Endothelial cell of umbilical vein (primary cell): ENCODE results near the gene DAP. TPM values are rescaled to one million over a fixed set of nuclear protein-coding genes. Genes with fewer than 3 reads are reported as not detected.
A peak's percentile ranks its signal among the peaks of the same experiment; 100 is the strongest.

ENCODE experiments used
- BruUV-seq: library from RNA; stranded (reverse); fragments of 400-500 nt; replicated peaks from 2 replicates; lab custom pipeline; 2021; lab: Mats Ljungman, UMichigan
- CTCF ChIA-PET: fragments of 300-600, 350-600 bp; sonication (Branson Sonifier 250); formaldehyde crosslinking; loops from one replicate; lab custom pipeline; 2021; ENCODE audit warnings: antibody characterized with exemption, inconsistent platforms; lab: Charles Lee
- POLR2A ChIA-PET: fragments of 300-600, 350-600 bp; sonication (Branson Sonifier 250); formaldehyde crosslinking; loops from one replicate; lab custom pipeline; 2021; ENCODE audit warnings: antibody characterized with exemption, inconsistent platforms; lab: Charles Lee
- DNase-seq: peaks from one replicate; pipeline ENCODE4 v3.0.0-alpha.2; 2011; ENCODE audit warnings: low read depth, low spot score
- FAIRE-seq: peaks from 2 replicates; lab custom pipeline; 2011; peaks lifted over from hg19 to GRCh38; lab: Jason Lieb, UNC
- H2AFZ ChIP-seq: 2 replicates; pipeline ENCODE4 v1.6.0; 2012; ENCODE audit warnings: low read depth, low read length, control low read depth, inconsistent platforms
- H3K27ac ChIP-seq: 2 replicates; pipeline ENCODE4 v1.5.1; 2011; ENCODE audit warnings: low read depth, mild to moderate bottlenecking, control low read depth, low read length, moderate library complexity; ENCODE audit not compliant: insufficient read depth
- H3K27me3 ChIP-seq, 2 experiments: 2 replicates each; pipeline versions ENCODE4 v1.6.0 to v1.6.1; 2011; ENCODE audit warnings: low read length in 2 of 2, mixed read lengths in 1 of 2; ENCODE audit not compliant: control insufficient read depth in 2 of 2, insufficient read depth in 2 of 2
- H3K36me3 ChIP-seq, 2 experiments: 2 replicates in 1 of 2; 3 replicates in 1 of 2; pipeline ENCODE4 v1.5.1; 2011; ENCODE audit warnings: low read length in 2 of 2, mild to moderate bottlenecking in 1 of 2, moderate library complexity in 1 of 2; ENCODE audit not compliant: control insufficient read depth in 2 of 2, insufficient read depth in 2 of 2; ENCODE audit errors: extremely low read depth in 1 of 2
- H3K4me1 ChIP-seq: 3 replicates; pipeline ENCODE4 v1.5.1; 2011; ENCODE audit warnings: mild to moderate bottlenecking, low read length; ENCODE audit not compliant: control insufficient read depth, insufficient read depth; ENCODE audit errors: extremely low read depth
- H3K4me2 ChIP-seq: 2 replicates; pipeline ENCODE4 v1.6.1; 2011; ENCODE audit warnings: low read length, control low read depth, mixed read lengths; ENCODE audit not compliant: insufficient read depth
- H3K4me3 ChIP-seq, 3 experiments: fragments of 200-600 bp in 1 of 3; sonication (generic), shearing (Covaris generic) in 1 of 3; replicated peaks in 1 of 3; 2 replicates each; pipeline ENCODE4 v1.5.1; 2011 to 2016; ENCODE audit warnings: control low read depth in 3 of 3, low read length in 3 of 3, mild to moderate bottlenecking in 2 of 3, inconsistent platforms in 1 of 3, low read depth in 1 of 3, moderate library complexity in 1 of 3; ENCODE audit not compliant: insufficient read depth in 1 of 3
- H3K79me2 ChIP-seq: 2 replicates; pipeline ENCODE4 v1.6.0; 2012; ENCODE audit warnings: low read length, inconsistent platforms; ENCODE audit not compliant: control insufficient read depth, insufficient read depth
- H3K9ac ChIP-seq: replicated peaks from 2 replicates; pipeline ENCODE3; 2011; ENCODE audit warnings: low read length, control low read depth; ENCODE audit not compliant: insufficient read depth; ENCODE audit errors: extremely low read depth
- H3K9me1 ChIP-seq: replicated peaks from 3 replicates; pipeline ENCODE4 v1.6.0; 2011; ENCODE audit warnings: mild to moderate bottlenecking, low read length; ENCODE audit not compliant: control insufficient read depth, insufficient read depth; ENCODE audit errors: extremely low read depth
- H3K9me3 ChIP-seq: replicated peaks from 2 replicates; pipeline ENCODE4 v1.5.1; 2012; ENCODE audit warnings: low read length, inconsistent platforms; ENCODE audit not compliant: control insufficient read depth, insufficient read depth
- H4K20me1 ChIP-seq: replicated peaks from 2 replicates; pipeline ENCODE3; 2011; ENCODE audit warnings: mild to moderate bottlenecking, low read length; ENCODE audit not compliant: control insufficient read depth, insufficient read depth; ENCODE audit errors: extremely low read depth
- MYC ChIP-seq: IDR thresholded peaks from one replicate; pipeline ENCODE4 v1.6.1; 2011; ENCODE audit warnings: mild to moderate bottlenecking, low read depth, low read length
- POLR2AphosphoS5 ChIP-seq: IDR thresholded peaks from 2 replicates; pipeline ENCODE4 v1.6.1; 2012; ENCODE audit warnings: low read depth, mild to moderate bottlenecking, control low read depth, low read length, moderate library complexity; ENCODE audit not compliant: insufficient read depth
- dilution Hi-C: fragments of 300-500 bp; cut with MboI; formaldehyde crosslinking; loops from one replicate; pipeline ENCODE4 v1.15.0; 2019; ENCODE audit warnings: low sequenced_read_pairs; ENCODE audit not compliant: extremely low pct_ligation_motif_present
- intact Hi-C: fragments of 100-400 bp; cut with micrococcal nuclease; formaldehyde crosslinking; loops from one replicate; pipeline ENCODE4 v1.10.0; 2022
- polyA plus RNA-seq, 4 experiments: library from polyadenylated mRNA; depleted of rRNA in 3 of 4; stranded (reverse) in 3 of 4; unstranded in 1 of 4; fragments of >200 nt; gene quantifications; 2 replicates each; pipeline versions ENCODE4 v1.2.1 to v1.2.3, GENCODE V29; 2011 to 2012; ENCODE audit warnings: missing spikeins in 1 of 4
- total RNA-seq: library from RNA; stranded (reverse); gene quantifications from 2 replicates; pipeline ENCODE4 v1.2.3, GENCODE V29; 2021
- TF ChIP-seq, protein P1 (sequence below), 2 donors: IDR thresholded peaks; 1 replicate in 1 of 2; 2 replicates in 1 of 2; pipeline ENCODE4 v1.5.1; 2011; ENCODE audit warnings: low read length in 2 of 2, mild to moderate bottlenecking in 2 of 2, moderate library complexity in 2 of 2, control low read depth in 1 of 2, inconsistent platforms in 1 of 2, low read depth in 1 of 2; ENCODE audit not compliant: insufficient read depth in 1 of 2; ENCODE audit errors: extremely low read depth in 1 of 2

DAP gene
- total and polyA plus RNA-seq, 2 donors (not counting 3 experiments of a cell fraction or from before 2014, with no cell fraction given) = 79.8 to 188 TPM

- FAIRE-seq (no peak), DNase-seq (no peak)
- H3K9me1 ChIP-seq = no peaks in the 10 kb centered on the region
- no peak overlapping the region for H3K4me3 ChIP-seq
- no peaks in the 10 kb centered on the region for H3K9me3 ChIP-seq
- ChIA-PET POLR2A (interaction anchor here (0.6 kb wide), 1 partner anchor 16 kb away, joined by 4 read pairs; no protein-coding TSS in a partner anchor), CTCF (interaction anchor here (1.4 to 1.8 kb wide), 2 partner anchors 76 to 79 kb away, joined by 4 to 5 read pairs; no protein-coding TSS in a partner anchor)
- no peak overlapping the region for H3K9ac ChIP-seq
- BruUV-seq = no TSS peak
- intact Hi-C loops = loop anchor here (5.0 kb wide), 1 partner anchor 76 kb away; no protein-coding TSS in a partner anchor
- H3K79me2 ChIP-seq = no peaks in the 10 kb centered on the region
- H3K27me3 ChIP-seq = peaks cover 14 to 17% of the 10 kb centered on the region in 2 experiments
- no peaks in the 10 kb centered on the region for H4K20me1 ChIP-seq
- H3K27ac ChIP-seq = no peak overlapping the region
- H3K4me1 ChIP-seq = no peaks in the 10 kb centered on the region
- no peak overlapping the region for H3K4me2 ChIP-seq
- no peak overlapping the region for H2AFZ ChIP-seq
- no peak for TF ChIP-seq POLR2AphosphoS5
- no peaks in the 10 kb centered on the region for H3K36me3 ChIP-seq
- dilution Hi-C loops = no loop called here
Observed at GRCh38 chr5:10778179-10778910, 17.3 kb upstream of the DAP start.

- Histone ChIP-seq H3K36me3 (no peaks in the 10 kb centered on the region), H3K79me2 (no peaks in the 10 kb centered on the region), H3K9ac (no peak overlapping the region), H3K9me1 (no peaks in the 10 kb centered on the region), H3K4me1 (no peaks in the 10 kb centered on the region), H3K9me3 (no peaks in the 10 kb centered on the region), H3K27me3 (peaks cover 17 to 18% of the 10 kb centered on the region in 2 experiments), H2AFZ (no peak overlapping the region), H4K20me1 (no peaks in the 10 kb centered on the region), H3K27ac (no peak overlapping the region), H3K4me2 (no peak overlapping the region), H3K4me3 (no peak overlapping the region)
- intact Hi-C loops = loop anchor here (5.0 kb wide), 1 partner anchor 73 kb away; no protein-coding TSS in a partner anchor
- no peak for FAIRE-seq
- DNase-seq = no peak
- dilution Hi-C loops = no loop called here
- no TSS peak for BruUV-seq
- CTCF ChIA-PET = interaction anchor here (0.6 to 1.6 kb wide), 9 partner anchors 32 to 323 kb away, joined by 3 to 34 read pairs (median 3); no protein-coding TSS in a partner anchor
- TF ChIP-seq, protein P1, sequence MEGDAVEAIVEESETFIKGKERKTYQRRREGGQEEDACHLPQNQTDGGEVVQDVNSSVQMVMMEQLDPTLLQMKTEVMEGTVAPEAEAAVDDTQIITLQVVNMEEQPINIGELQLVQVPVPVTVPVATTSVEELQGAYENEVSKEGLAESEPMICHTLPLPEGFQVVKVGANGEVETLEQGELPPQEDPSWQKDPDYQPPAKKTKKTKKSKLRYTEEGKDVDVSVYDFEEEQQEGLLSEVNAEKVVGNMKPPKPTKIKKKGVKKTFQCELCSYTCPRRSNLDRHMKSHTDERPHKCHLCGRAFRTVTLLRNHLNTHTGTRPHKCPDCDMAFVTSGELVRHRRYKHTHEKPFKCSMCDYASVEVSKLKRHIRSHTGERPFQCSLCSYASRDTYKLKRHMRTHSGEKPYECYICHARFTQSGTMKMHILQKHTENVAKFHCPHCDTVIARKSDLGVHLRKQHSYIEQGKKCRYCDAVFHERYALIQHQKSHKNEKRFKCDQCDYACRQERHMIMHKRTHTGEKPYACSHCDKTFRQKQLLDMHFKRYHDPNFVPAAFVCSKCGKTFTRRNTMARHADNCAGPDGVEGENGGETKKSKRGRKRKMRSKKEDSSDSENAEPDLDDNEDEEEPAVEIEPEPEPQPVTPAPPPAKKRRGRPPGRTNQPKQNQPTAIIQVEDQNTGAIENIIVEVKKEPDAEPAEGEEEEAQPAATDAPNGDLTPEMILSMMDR (IDR thresholded peaks at IDR 0.05; ENCODE audit: extremely low read depth in 1 of 2, insufficient read depth in 1 of 2, low read depth in 1 of 2, low read length in 2 of 2) = peak; percentile 4 to 32
- TF ChIP-seq MYC = no peak
- POLR2A ChIA-PET = no interaction called here
Observed at GRCh38 chr5:10775646-10776045, 14.6 kb upstream of the DAP start.
